HCT116 (cell line): ENCODE measurements around the gene KRT12. TPM values are rescaled to one million over a fixed set of nuclear protein-coding genes. Genes with fewer than 3 reads are reported as not detected.

Experiments used
- ATAC-seq: fragments of 200-7000 bp; cut with Tn5 transposase; 2 replicates; pipeline ENCODE4 v1.9.1; 2020; ENCODE audit warnings: mild to moderate bottlenecking, moderate library complexity
- BruUV-seq: library from RNA; stranded (reverse); fragments of 400-500 nt; replicated peaks from 2 replicates; lab custom pipeline; 2021; lab: Mats Ljungman, UMichigan
- CTCF ChIA-PET: fragments of 300-600 bp; sonication (Branson Sonifier 250); formaldehyde crosslinking; loops from one replicate; lab custom pipeline; 2021; ENCODE audit warnings: antibody characterized with exemption; lab: Charles Lee
- POLR2A ChIA-PET: fragments of 300-600, 350-600 bp; sonication (Branson Sonifier 250); formaldehyde crosslinking; loops from one replicate; lab custom pipeline; 2021; ENCODE audit warnings: antibody characterized with exemption; lab: Charles Lee
- RAD21 ChIA-PET, 2 experiments: fragments of 300-600 bp; sonication (Branson Sonifier 250); formaldehyde crosslinking; loops; one replicate each; lab custom pipeline; 2023; ENCODE audit warnings: low total read pairs in 2 of 2; ENCODE audit not compliant: uncharacterized antibody in 2 of 2, unreplicated experiment in 2 of 2, low non-redundant PET in 1 of 2; lab: Charles Lee
- DNase-seq: peaks from one replicate; pipeline ENCODE4 v3.0.0-alpha.2; 2010; ENCODE audit warnings: low read depth, low spot score
- H2AFZ ChIP-seq: fragments of 200-600 bp; shearing (Covaris generic), sonication (generic); 2 replicates; pipeline ENCODE4 v1.6.1; 2017; ENCODE audit warnings: low read depth, mixed run types, mixed read lengths, antibody characterized with exemption, low read length; ENCODE audit not compliant: poor library complexity, severe bottlenecking
- H3K27ac ChIP-seq: 2 replicates; pipeline ENCODE4 v1.5.1; 2012; ENCODE audit warnings: low read depth, low read length
- H3K27me3 ChIP-seq: fragments of 200-600 bp; sonication (generic); 2 replicates; pipeline ENCODE4 v1.6.1; 2016; ENCODE audit warnings: mixed run types, low read length, mixed read lengths; ENCODE audit not compliant: insufficient read depth
- H3K36me3 ChIP-seq, 2 experiments: fragments of 200-500 bp in 1 of 2; fragments of 200-600 bp in 1 of 2; sonication (Bioruptor generic) in 1 of 2; sonication (generic) in 1 of 2; 2 replicates each; pipeline versions ENCODE4 v1.5.1 to v1.6.1; 2014 to 2016; ENCODE audit warnings: low read length in 2 of 2, inconsistent platforms in 1 of 2, mixed read lengths in 1 of 2, mixed run types in 1 of 2; ENCODE audit not compliant: insufficient read depth in 2 of 2, control insufficient read depth in 1 of 2
- H3K4me1 ChIP-seq, 2 experiments: fragments of 200-600 bp in 1 of 2; sonication (generic) in 1 of 2; 2 replicates each; pipeline versions ENCODE4 v1.5.1 to v1.6.1; 2012 to 2017; ENCODE audit warnings: low read length in 2 of 2, inconsistent platforms in 1 of 2, mild to moderate bottlenecking in 1 of 2, mixed read lengths in 1 of 2, mixed run types in 1 of 2, moderate library complexity in 1 of 2; ENCODE audit not compliant: insufficient read depth in 2 of 2, control insufficient read depth in 1 of 2
- H3K4me2 ChIP-seq: fragments of 200-600 bp; sonication (generic); 2 replicates; pipeline ENCODE4 v1.6.1; 2017; ENCODE audit warnings: mixed run types, low read length, mixed read lengths
- H3K4me3 ChIP-seq, 2 experiments: fragments of 200-600 bp in 1 of 2; sonication (generic) in 1 of 2; replicated peaks in 1 of 2; 2 replicates each; pipeline ENCODE4 v1.5.1; 2011 to 2016; ENCODE audit warnings: low read length in 2 of 2, control low read depth in 1 of 2, low read depth in 1 of 2, mild to moderate bottlenecking in 1 of 2, mixed read lengths in 1 of 2, mixed run types in 1 of 2
- H3K79me2 ChIP-seq: fragments of 200-600 bp; sonication (generic); 2 replicates; pipeline ENCODE4 v1.6.1; 2017; ENCODE audit warnings: mild to moderate bottlenecking, mixed run types, low read length, moderate library complexity, mixed read lengths; ENCODE audit not compliant: insufficient read depth
- H3K9ac ChIP-seq: fragments of 200-600 bp; sonication (generic); 2 replicates; pipeline ENCODE4 v1.6.1; 2016; ENCODE audit warnings: low read length, mixed read lengths
- H3K9me2 ChIP-seq: fragments of 200-600 bp; sonication (generic), shearing (Covaris generic); 2 replicates; pipeline ENCODE4 v1.6.1; 2017; ENCODE audit warnings: mixed run types, mild to moderate bottlenecking, moderate library complexity; ENCODE audit not compliant: insufficient read depth
- H3K9me3 ChIP-seq, 2 experiments: fragments of 200-500 bp in 1 of 2; fragments of 200-600 bp in 1 of 2; sonication (Bioruptor generic) in 1 of 2; sonication (generic) in 1 of 2; 2 replicates each; pipeline ENCODE4 v1.6.1; 2014 to 2017; ENCODE audit warnings: low read length in 2 of 2, mixed read lengths in 2 of 2, inconsistent platforms in 1 of 2, low read depth in 1 of 2, mild to moderate bottlenecking in 1 of 2, mixed run types in 1 of 2, moderate library complexity in 1 of 2; ENCODE audit not compliant: control insufficient read depth in 1 of 2, insufficient read depth in 1 of 2
- H4K20me1 ChIP-seq: fragments of 200-600 bp; sonication (generic), shearing (Covaris generic); 2 replicates; pipeline ENCODE4 v1.6.1; 2017; ENCODE audit warnings: mixed run types, mild to moderate bottlenecking, moderate library complexity; ENCODE audit not compliant: insufficient read depth
- ATF3 ChIP-seq: IDR thresholded peaks from 2 replicates; pipeline ENCODE4 v1.6.1; 2012
- CBX3 ChIP-seq: IDR thresholded peaks from 2 replicates; pipeline ENCODE4 v1.6.1; 2012; ENCODE audit warnings: low read depth
- CEBPB ChIP-seq: IDR thresholded peaks from 2 replicates; pipeline ENCODE4 v1.6.1; 2012; ENCODE audit warnings: low read depth
- CTCF ChIP-seq, 3 experiments: fragments of 200-600 bp in 1 of 3; sonication (generic) in 1 of 3; IDR thresholded peaks in 2 of 3; conservative IDR thresholded peaks in 1 of 3; 2 replicates each; pipeline ENCODE4 v1.5.1; 2012 to 2017; ENCODE audit warnings: low read depth in 2 of 3, low read length in 2 of 3, antibody characterized with exemption in 1 of 3, borderline replicate concordance in 1 of 3, control low read depth in 1 of 3, mild to moderate bottlenecking in 1 of 3, mixed read lengths in 1 of 3, mixed run types in 1 of 3, moderate library complexity in 1 of 3; ENCODE audit not compliant: insufficient read depth in 1 of 3
- EGR1 ChIP-seq: IDR thresholded peaks from 2 replicates; pipeline ENCODE4 v1.6.1; 2012; ENCODE audit warnings: low read depth
- ELF1 ChIP-seq: IDR thresholded peaks from 2 replicates; pipeline ENCODE4 v1.6.1; 2012; ENCODE audit warnings: low read depth, borderline replicate concordance
- EZH2 ChIP-seq: fragments of 200-600 bp; sonication (generic); IDR thresholded peaks from 2 replicates; pipeline ENCODE4 v1.6.1; 2017; ENCODE audit warnings: antibody characterized with exemption, mixed run types
- EZH2phosphoT487 ChIP-seq: fragments of 200-600 bp; IDR thresholded peaks from 2 replicates; pipeline ENCODE4 v1.6.1; 2018; ENCODE audit warnings: antibody characterized with exemption, borderline replicate concordance
- FOSL1 ChIP-seq: IDR thresholded peaks from 2 replicates; pipeline ENCODE4 v1.6.1; 2012; ENCODE audit warnings: low read depth
- MAX ChIP-seq: IDR thresholded peaks from 2 replicates; pipeline ENCODE4 v1.6.1; 2012
- POLR2A ChIP-seq: IDR thresholded peaks from 2 replicates; pipeline ENCODE4 v1.7.0; 2011; ENCODE audit warnings: borderline replicate concordance; ENCODE audit not compliant: insufficient read depth, insufficient read length; ENCODE audit errors: extremely low read depth
- POLR2AphosphoS5 ChIP-seq: IDR thresholded peaks from 2 replicates; pipeline ENCODE4 v1.6.1; 2011; ENCODE audit warnings: mild to moderate bottlenecking, low read depth, low read length, moderate library complexity
- RAD21 ChIP-seq: IDR thresholded peaks from 2 replicates; pipeline ENCODE4 v1.6.1; 2012; ENCODE audit warnings: low read depth, mild to moderate bottlenecking
- REST ChIP-seq: IDR thresholded peaks from 2 replicates; pipeline ENCODE4 v1.6.1; 2012; ENCODE audit warnings: low read depth
- SIN3A ChIP-seq: IDR thresholded peaks from 2 replicates; pipeline ENCODE4 v1.6.1; 2012; ENCODE audit warnings: low read depth
- SP1 ChIP-seq: IDR thresholded peaks from 2 replicates; pipeline ENCODE4 v1.6.1; 2012; ENCODE audit warnings: low read depth
- TCF7L2 ChIP-seq: IDR thresholded peaks from 2 replicates; pipeline ENCODE4 v1.7.0; 2011; ENCODE audit warnings: borderline replicate concordance, inconsistent platforms; ENCODE audit not compliant: insufficient read depth, insufficient read length; ENCODE audit errors: extremely low read depth
- YY1 ChIP-seq: IDR thresholded peaks from 2 replicates; pipeline ENCODE4 v1.6.1; 2011; ENCODE audit warnings: low read length, low read depth, moderate library complexity, mild to moderate bottlenecking; ENCODE audit not compliant: insufficient replicate concordance; ENCODE audit errors: extremely low read depth
- ZBTB33 ChIP-seq: IDR thresholded peaks from 2 replicates; pipeline ENCODE4 v1.6.1; 2011; ENCODE audit warnings: mild to moderate bottlenecking, low read length, moderate library complexity; ENCODE audit not compliant: insufficient replicate concordance; ENCODE audit errors: extremely low read depth
- ZFX ChIP-seq: fragments of 450-650 bp; IDR thresholded peaks from 2 replicates; pipeline ENCODE4 v1.6.1; 2017
- intact Hi-C: fragments of 100-400 bp; cut with micrococcal nuclease; formaldehyde crosslinking; loops from 2 replicates; pipeline ENCODE4 v1.10.0; 2022
- total RNA-seq: library from RNA; stranded (reverse); gene quantifications from one replicate; pipeline ENCODE4 v1.2.1, GENCODE V29; 2021; ENCODE audit not compliant: unreplicated experiment

Gene KRT12
- total RNA-seq, 1 experiment from 2014 or later = not detected

- no peak for TF ChIP-seq FOSL1
- TF ChIP-seq SIN3A = no peak
- no peak for TF ChIP-seq CBX3
- no peak for TF ChIP-seq MAX
- TF ChIP-seq CEBPB = no peak
- TF ChIP-seq ELF1 = no peak
- no peak for TF ChIP-seq CTCF (IDR thresholded peaks at IDR 0.05 in 2 of 3, conservative IDR thresholded peaks at IDR 0.05 in 1 of 3; ENCODE audit: borderline replicate concordance in 1 of 3, insufficient read depth in 1 of 3, low read depth in 2 of 3, low read length in 2 of 3)
- no peak for TF ChIP-seq POLR2AphosphoS5
- no peak for TF ChIP-seq YY1
- TF ChIP-seq ATF3 = no peak
- TF ChIP-seq SP1 = no peak
- no peak for TF ChIP-seq POLR2A
- TF ChIP-seq ZBTB33 = no peak
- no peak for TF ChIP-seq TCF7L2
- TF ChIP-seq ZFX = no peak
- no peak for TF ChIP-seq EGR1
- TF ChIP-seq RAD21 = no peak
- no peak for TF ChIP-seq EZH2
- no peak for TF ChIP-seq REST
- no peak for TF ChIP-seq EZH2phosphoT487
- Histone ChIP-seq H4K20me1 (no peaks in the 10 kb centered on the region), H3K27ac (no peak overlapping the region), H3K4me3 (no peak overlapping the region), H2AFZ (no peak overlapping the region), H3K79me2 (peaks cover 28% of the 10 kb centered on the region), H3K36me3 (peaks cover 7 to 10% of the 10 kb centered on the region in 2 experiments; a peak in 2 of 4 replicates), H3K4me2 (no peak overlapping the region), H3K27me3 (no peaks in the 10 kb centered on the region), H3K9me2 (peaks cover 2% of the 10 kb centered on the region; the same call in 1 of the 2 replicates), H3K9me3 (no peaks in the 10 kb centered on the region), H3K9ac (no peak overlapping the region), H3K4me1 (peaks cover 14 to 37% of the 10 kb centered on the region in 2 experiments)
- intact Hi-C loops = loop anchor here (5.0 kb wide), 1 partner anchor 87 kb away; no protein-coding TSS in a partner anchor
- no TSS peak for BruUV-seq
- ChIA-PET RAD21 (no interaction called here), POLR2A (interaction anchor here (0.9 kb wide), 1 partner anchor 873 kb away, joined by 3 read pairs; the partner anchor contains the start of gene EIF1), CTCF (interaction anchor here (1.0 to 1.1 kb wide), 2 partner anchors 12 to 734 kb away, joined by 3 to 4 read pairs; no protein-coding TSS in a partner anchor)
- no peak for DNase-seq
- no peak for ATAC-seq
Observed at GRCh38 chr17:40815381-40815780, 51.6 kb downstream of the KRT12 start.
